Sigmoid colon (tissue), 7 donors: ENCODE results near the gene GRID1. TPM values are rescaled to one million over a fixed set of nuclear protein-coding genes. Genes with fewer than 3 reads are reported as not detected.
"Not testable (repeated sequence)": the region's sequence is repeated elsewhere in the genome, so short reads cannot be mapped to it uniquely, and the experiment has no call there.

Experiments
- DNase-seq: peaks from one replicate; pipeline ENCODE4 v3.0.0-alpha.2; 2019
- H3K27ac ChIP-seq, 4 donors: fragments of 200-600 bp; sonication (generic); one replicate each; pipeline ENCODE4 v1.5.1; 2016 to 2019; ENCODE audit warnings: mild to moderate bottlenecking in 1 of 4
- H3K27me3 ChIP-seq, 3 donors: fragments of 200-600 bp; sonication (generic); one replicate each; pipeline ENCODE4 v1.5.1; 2019; ENCODE audit warnings: mild to moderate bottlenecking in 1 of 3
- H3K36me3 ChIP-seq, 4 donors: fragments of 200-600 bp; sonication (generic); one replicate each; pipeline ENCODE4 v1.5.1; 2016 to 2019
- H3K4me1 ChIP-seq, 4 donors: fragments of 200-600 bp; sonication (generic); one replicate each; pipeline ENCODE4 v1.5.1; 2017 to 2019
- H3K4me3 ChIP-seq, 4 donors: fragments of 200-600 bp; sonication (generic); one replicate each; pipeline ENCODE4 v1.5.1; 2017 to 2019; ENCODE audit warnings: mild to moderate bottlenecking in 2 of 4, moderate library complexity in 1 of 4
- H3K9me3 ChIP-seq, 4 donors: fragments of 200-600 bp in 3 of 4; sonication (generic) in 3 of 4; one replicate each; pipeline versions ENCODE4 v1.5.1 to v1.6.1; 2013 to 2019
- EP300 ChIP-seq, 4 donors: sonication (generic); formaldehyde crosslinking; IDR thresholded peaks; one replicate each; pipeline ENCODE4 v1.6.1; 2017; ENCODE audit warnings: antibody characterized with exemption in 4 of 4
- POLR2A ChIP-seq, 2 donors: fragments of 450-650 bp; IDR thresholded peaks; one replicate each; pipeline ENCODE4 v1.6.1; 2016; ENCODE audit warnings: antibody characterized with exemption in 2 of 2, mild to moderate bottlenecking in 2 of 2, moderate library complexity in 2 of 2
- POLR2AphosphoS5 ChIP-seq, 4 donors: sonication (generic); formaldehyde crosslinking; IDR thresholded peaks; one replicate each; pipeline ENCODE4 v1.6.1; 2017; ENCODE audit warnings: antibody characterized with exemption in 4 of 4
- WGBS, 2 donors: extraction: QIAGEN DNeasy Blood & Tissue Kit; methylation state at CpG; one replicate each; pipeline ENCODE4 v1.1.7; 2013; 5-methylcytosine and 5-hydroxymethylcytosine counted together
- intact Hi-C: fragments of 100-400 bp; cut with DNase I; formaldehyde crosslinking; loops from one replicate; pipeline ENCODE4 v1.15.1; 2023
- polyA plus RNA-seq, 3 donors: library from polyadenylated mRNA; stranded (reverse); fragments of 200-250 nt; gene quantifications; one replicate each; pipeline ENCODE4 v1.2.3, GENCODE V29; 2013
- total RNA-seq, 4 donors: library from RNA; depleted of rRNA; stranded (reverse); fragments of >200 nt; gene quantifications; one replicate each; pipeline ENCODE4 v1.1.0, GENCODE V29; 2016
- TF ChIP-seq, protein P1 (sequence below), 4 experiments: fragments of 450-650 bp in 3 of 4; fragments of 200-600 bp in 1 of 4; IDR thresholded peaks; one replicate each; pipeline ENCODE4 v1.5.1; 2016 to 2019; ENCODE audit warnings: antibody characterized with exemption in 4 of 4, mild to moderate bottlenecking in 3 of 4, moderate library complexity in 2 of 4
- donor health status: healthy with polysubstance abuse.
- donor health status: Bipolar disorder and iron deficiency.
- donor health status: healthy.

The GRID1 gene
- total and polyA plus RNA-seq, 7 donors = 0.66 to 4.7 (median 1.1) TPM; not detected in 2

DNA sequence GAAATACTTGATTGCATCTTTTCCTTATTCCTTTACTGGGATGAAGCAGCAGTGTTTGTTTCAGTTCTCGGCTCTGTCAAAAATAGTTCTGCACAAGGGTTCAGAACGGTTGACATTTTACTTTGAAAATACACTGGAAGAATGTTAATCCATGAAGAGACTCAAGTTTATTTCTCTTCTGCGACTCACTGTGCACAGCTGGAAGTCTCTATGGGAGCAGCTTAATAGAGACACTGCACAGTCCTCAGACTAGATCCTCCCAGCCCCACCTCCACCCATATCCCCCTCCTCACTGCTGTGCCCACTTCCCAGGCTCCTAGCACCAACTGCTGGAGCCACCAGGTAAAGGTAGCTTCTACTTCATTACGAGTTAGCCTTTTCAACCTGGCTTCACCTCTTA lies 517.8 kb downstream of the GRID1 start:
- no peak for DNase-seq
- TF ChIP-seq, protein P1, sequence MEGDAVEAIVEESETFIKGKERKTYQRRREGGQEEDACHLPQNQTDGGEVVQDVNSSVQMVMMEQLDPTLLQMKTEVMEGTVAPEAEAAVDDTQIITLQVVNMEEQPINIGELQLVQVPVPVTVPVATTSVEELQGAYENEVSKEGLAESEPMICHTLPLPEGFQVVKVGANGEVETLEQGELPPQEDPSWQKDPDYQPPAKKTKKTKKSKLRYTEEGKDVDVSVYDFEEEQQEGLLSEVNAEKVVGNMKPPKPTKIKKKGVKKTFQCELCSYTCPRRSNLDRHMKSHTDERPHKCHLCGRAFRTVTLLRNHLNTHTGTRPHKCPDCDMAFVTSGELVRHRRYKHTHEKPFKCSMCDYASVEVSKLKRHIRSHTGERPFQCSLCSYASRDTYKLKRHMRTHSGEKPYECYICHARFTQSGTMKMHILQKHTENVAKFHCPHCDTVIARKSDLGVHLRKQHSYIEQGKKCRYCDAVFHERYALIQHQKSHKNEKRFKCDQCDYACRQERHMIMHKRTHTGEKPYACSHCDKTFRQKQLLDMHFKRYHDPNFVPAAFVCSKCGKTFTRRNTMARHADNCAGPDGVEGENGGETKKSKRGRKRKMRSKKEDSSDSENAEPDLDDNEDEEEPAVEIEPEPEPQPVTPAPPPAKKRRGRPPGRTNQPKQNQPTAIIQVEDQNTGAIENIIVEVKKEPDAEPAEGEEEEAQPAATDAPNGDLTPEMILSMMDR (IDR thresholded peaks at IDR 0.05) = no peak
- no peak for TF ChIP-seq POLR2A (IDR thresholded peaks at IDR 0.05)
- TF ChIP-seq EP300 (IDR thresholded peaks at IDR 0.05) = no peak
- TF ChIP-seq POLR2AphosphoS5 (IDR thresholded peaks at IDR 0.05) = no peak
- H3K36me3 ChIP-seq = no peaks in the 10 kb centered on the region
- H3K4me1 ChIP-seq = no peaks in the 10 kb centered on the region
- H3K27me3 ChIP-seq = no peaks in the 10 kb centered on the region
- 63 to 74% methylated on average over 4 of the region's 4 CpGs for WGBS, 2 donors
- intact Hi-C loops = no loop called here
- H3K9me3 ChIP-seq = peaks cover 0 to 3% (median under 1%) of the 10 kb centered on the region in 4 donors
- no peak overlapping the region for H3K4me3 ChIP-seq
- no peak overlapping the region for H3K27ac ChIP-seq

DNA sequence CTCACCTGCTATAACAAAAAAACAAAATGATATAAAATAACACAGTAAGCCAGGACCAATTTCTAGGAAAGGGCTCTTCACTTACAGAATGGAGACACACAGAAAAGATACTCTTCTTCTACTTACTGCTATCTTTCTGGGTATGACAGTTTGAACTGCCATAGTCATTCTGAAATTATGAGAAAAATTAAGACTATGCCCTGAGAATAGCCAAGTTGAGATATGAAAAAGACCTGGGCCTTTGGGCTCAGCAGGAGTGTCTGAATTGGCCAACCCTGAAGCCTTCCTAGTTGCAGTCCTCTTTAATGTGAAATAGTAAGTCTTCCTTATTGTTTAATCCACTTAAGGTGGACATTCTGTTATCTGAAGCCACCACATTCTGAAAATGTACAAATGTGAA lies 519.5 kb downstream of the GRID1 start:
- TF ChIP-seq POLR2A (IDR thresholded peaks at IDR 0.05) (no peak), POLR2AphosphoS5 (IDR thresholded peaks at IDR 0.05) (no peak), EP300 (IDR thresholded peaks at IDR 0.05) (no peak)
- TF ChIP-seq, protein P1 (IDR thresholded peaks at IDR 0.05) = no peak
- no peak for DNase-seq
- peaks cover 0 to 3% (median under 1%) of the 10 kb centered on the region in 4 donors for H3K9me3 ChIP-seq
- no peak overlapping the region for H3K4me3 ChIP-seq
- no peak overlapping the region for H3K27ac ChIP-seq
- H3K27me3 ChIP-seq = no peaks in the 10 kb centered on the region
- intact Hi-C loops = no loop called here
- H3K36me3 ChIP-seq = no peaks in the 10 kb centered on the region
- H3K4me1 ChIP-seq = no peaks in the 10 kb centered on the region

DNA sequence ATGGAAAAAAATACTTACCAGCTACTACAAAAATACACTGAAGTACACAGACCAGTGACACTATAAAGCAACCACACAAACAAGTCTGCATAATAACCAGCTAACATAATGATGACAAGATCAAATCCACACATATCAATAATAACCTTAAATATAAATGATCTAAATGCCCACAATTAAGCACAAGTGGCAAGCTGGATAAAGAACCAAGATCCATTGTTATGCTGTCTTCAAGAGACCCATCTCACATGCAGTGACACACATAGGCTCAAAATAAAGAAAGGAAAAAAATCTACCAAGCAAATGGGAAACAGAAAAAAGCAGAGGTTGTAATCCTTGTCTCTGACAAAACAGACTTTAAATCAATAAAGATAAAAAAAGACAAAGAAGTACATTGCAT lies 527.9 kb downstream of the GRID1 start:
- H3K4me3 ChIP-seq, H3K36me3 ChIP-seq, H3K4me1 ChIP-seq, DNase-seq, H3K27me3 ChIP-seq, H3K27ac ChIP-seq, intact Hi-C loops: not testable (repeated sequence)
- H3K9me3 ChIP-seq = peaks cover 0 to 10% (median 2%) of the 10 kb centered on the region in 4 donors

DNA sequence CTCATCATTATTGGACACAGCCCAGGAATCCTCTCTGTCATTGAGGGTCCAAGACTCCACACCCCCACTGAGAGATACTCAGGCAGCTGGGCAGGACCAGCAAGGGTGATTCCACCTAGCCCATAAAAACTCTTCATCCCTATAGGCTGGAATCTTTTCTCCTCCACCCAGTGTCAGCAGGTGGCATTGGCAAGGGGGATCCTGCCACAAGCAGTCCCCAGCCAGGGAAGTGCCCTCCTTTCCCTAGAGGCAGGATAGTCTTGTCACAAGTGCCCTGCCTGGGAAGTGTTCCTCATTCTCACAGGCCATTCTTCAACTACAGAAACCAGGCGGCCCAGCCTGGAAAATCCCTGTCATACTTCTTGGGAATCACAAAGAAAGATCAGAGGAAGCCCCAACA lies 533.6 kb downstream of the GRID1 start:
- TF ChIP-seq POLR2AphosphoS5 (IDR thresholded peaks at IDR 0.05) (no peak), POLR2A (IDR thresholded peaks at IDR 0.05) (no peak), EP300 (IDR thresholded peaks at IDR 0.05) (no peak)
- TF ChIP-seq, protein P1 (IDR thresholded peaks at IDR 0.05) = no peak
- no peaks in the 10 kb centered on the region for H3K36me3 ChIP-seq
- no peak overlapping the region for H3K27ac ChIP-seq
- H3K27me3 ChIP-seq = no peaks in the 10 kb centered on the region
- no peak overlapping the region for H3K4me3 ChIP-seq
- no peaks in the 10 kb centered on the region for H3K4me1 ChIP-seq
- peaks cover 0 to 3% (median 1%) of the 10 kb centered on the region in 4 donors for H3K9me3 ChIP-seq
- 73 to 84% methylated on average over 1 of the region's 1 CpG for WGBS, 2 donors
- intact Hi-C loops = no loop called here
- DNase-seq = no peak

DNA sequence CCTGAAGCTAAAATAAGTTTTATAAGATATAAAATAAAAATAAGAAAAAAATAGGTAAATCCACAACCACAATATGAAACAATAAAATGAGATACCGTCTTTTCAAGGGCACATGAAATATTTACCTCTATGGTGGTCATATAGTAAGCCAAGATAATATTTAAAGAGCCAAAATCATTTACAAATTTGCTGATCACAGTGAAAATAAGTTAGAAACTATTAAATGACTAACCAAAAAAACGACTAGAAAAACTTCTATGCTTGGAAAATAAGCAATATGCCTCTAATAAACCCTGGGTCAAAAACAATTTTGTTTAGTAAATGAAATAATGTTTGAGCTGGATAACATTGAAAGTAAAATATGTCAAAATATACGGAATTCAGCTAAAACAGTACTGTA lies 535.2 kb downstream of the GRID1 start:
- intact Hi-C loops = no loop called here
- WGBS, 2 donors = 53 to 73% methylated on average over 3 of the region's 3 CpGs
- Histone ChIP-seq H3K9me3 (peaks cover 0 to 3% (median 0%) of the 10 kb centered on the region in 4 donors), H3K36me3 (no peaks in the 10 kb centered on the region), H3K4me1 (no peaks in the 10 kb centered on the region), H3K27me3 (no peaks in the 10 kb centered on the region), H3K4me3 (no peak overlapping the region), H3K27ac (no peak overlapping the region)
- TF ChIP-seq, protein P1 (IDR thresholded peaks at IDR 0.05) = no peak
- TF ChIP-seq EP300 (IDR thresholded peaks at IDR 0.05) (no peak), POLR2AphosphoS5 (IDR thresholded peaks at IDR 0.05) (no peak), POLR2A (IDR thresholded peaks at IDR 0.05) (no peak)
- DNase-seq = no peak
